H1 (cell line): ENCODE measurements around the gene MEF2C. TPM values are rescaled to one million over a fixed set of nuclear protein-coding genes. Genes with fewer than 3 reads are reported as not detected.

Experiments used
- CTCF ChIA-PET: fragments of 300-600 bp; sonication (Branson Sonifier 250); formaldehyde crosslinking; loops from one replicate; lab custom pipeline; 2021; ENCODE audit not compliant: partially characterized antibody; lab: Charles Lee
- POLR2A ChIA-PET: fragments of 300-600 bp; sonication (Branson Sonifier 250); formaldehyde crosslinking; loops from one replicate; lab custom pipeline; 2021; ENCODE audit warnings: inconsistent platforms; ENCODE audit not compliant: partially characterized antibody; lab: Charles Lee
- DNase-seq, 2 experiments: peaks; one replicate each; pipeline versions ENCODE4 v3.0.0 to v3.0.0-alpha.2; 2010 to 2022; ENCODE audit warnings: low spot score in 2 of 2, low read depth in 1 of 2, mixed read lengths in 1 of 2
- FAIRE-seq: peaks from 2 replicates; lab custom pipeline; 2011; peaks lifted over from hg19 to GRCh38; lab: Jason Lieb, UNC
- H2AFZ ChIP-seq: 2 replicates; pipeline ENCODE4 v1.8.1; 2012; ENCODE audit warnings: low read length, inconsistent platforms
- H2AK5ac ChIP-seq: 2 replicates; pipeline ENCODE4 v1.6.1; 2013; ENCODE audit warnings: low read depth, low read length
- H2BK120ac ChIP-seq: replicated peaks from 2 replicates; pipeline ENCODE3; 2013; ENCODE audit warnings: low read depth, low read length, inconsistent platforms
- H2BK12ac ChIP-seq: 2 replicates; pipeline ENCODE4 v1.6.1; 2013; ENCODE audit warnings: low read depth, low read length
- H2BK15ac ChIP-seq: 2 replicates; pipeline ENCODE4 v1.6.1; 2013; ENCODE audit warnings: low read length
- H2BK20ac ChIP-seq: 2 replicates; pipeline ENCODE4 v1.6.1; 2013; ENCODE audit warnings: low read length
- H2BK5ac ChIP-seq: 2 replicates; pipeline ENCODE4 v1.6.1; 2013; ENCODE audit warnings: low read depth, low read length
- H3K14ac ChIP-seq: 2 replicates; pipeline ENCODE4 v1.6.1; 2013; ENCODE audit warnings: inconsistent platforms; ENCODE audit not compliant: insufficient read length
- H3K18ac ChIP-seq: 2 replicates; pipeline ENCODE4 v1.6.1; 2013; ENCODE audit warnings: low read length; ENCODE audit errors: extremely low read depth
- H3K23ac ChIP-seq: 2 replicates; pipeline ENCODE4 v1.6.1; 2013; ENCODE audit warnings: inconsistent platforms; ENCODE audit not compliant: insufficient read length
- H3K23me2 ChIP-seq: 2 replicates; pipeline ENCODE4 v1.6.1; 2013; ENCODE audit warnings: low read depth, low read length
- H3K27ac ChIP-seq: 2 replicates; pipeline ENCODE4 v1.6.1; 2011; ENCODE audit warnings: low read depth, low read length, inconsistent platforms
- H3K27me3 ChIP-seq, 4 experiments: replicated peaks in 1 of 4; 1 replicate in 1 of 4; 2 replicates in 3 of 4; pipeline versions ENCODE4 v1.6.1 to v1.8.1; 2011 to 2013; ENCODE audit warnings: low read length in 3 of 4, mild to moderate bottlenecking in 3 of 4, inconsistent platforms in 2 of 4, mixed read lengths in 2 of 4, moderate library complexity in 1 of 4; ENCODE audit not compliant: control insufficient read depth in 3 of 4, insufficient read depth in 3 of 4; ENCODE audit errors: extremely low read depth in 1 of 4
- H3K36me3 ChIP-seq, 4 experiments: 2 replicates each; pipeline versions ENCODE4 v1.6.1 to v1.8.1; 2011 to 2013; ENCODE audit warnings: mild to moderate bottlenecking in 4 of 4, low read length in 3 of 4, moderate library complexity in 2 of 4, control low read depth in 1 of 4, inconsistent platforms in 1 of 4; ENCODE audit not compliant: insufficient read depth in 4 of 4, control insufficient read depth in 2 of 4
- H3K4ac ChIP-seq: replicated peaks from 2 replicates; pipeline ENCODE3; 2013; ENCODE audit warnings: low read length, low read depth, mixed read lengths, inconsistent platforms; ENCODE audit not compliant: insufficient read length
- H3K4me1 ChIP-seq, 4 experiments: replicated peaks in 1 of 4; 1 replicate in 1 of 4; 2 replicates in 3 of 4; pipeline versions ENCODE4 v1.6.1 to v1.8.1; 2011 to 2013; ENCODE audit warnings: low read length in 3 of 4, inconsistent platforms in 2 of 4, mixed read lengths in 1 of 4; ENCODE audit not compliant: insufficient read depth in 4 of 4, control insufficient read depth in 3 of 4
- H3K4me2 ChIP-seq, 2 experiments: 2 replicates each; pipeline versions ENCODE4 v1.6.1 to v1.8.1; 2011 to 2013; ENCODE audit warnings: low read depth in 2 of 2, low read length in 2 of 2, control low read depth in 1 of 2, inconsistent platforms in 1 of 2, mild to moderate bottlenecking in 1 of 2; ENCODE audit not compliant: insufficient read depth in 1 of 2
- H3K4me3 ChIP-seq, 4 experiments: fragments of 200-600, 300-600 bp in 1 of 4; sonication (generic), shearing (Covaris generic), sonication (Bioruptor Twin) in 1 of 4; 2 replicates each; pipeline versions ENCODE4 v1.5.1 to v1.8.1; 2011 to 2016; ENCODE audit warnings: low read length in 4 of 4, low read depth in 3 of 4, control low read depth in 2 of 4, inconsistent platforms in 2 of 4, mild to moderate bottlenecking in 2 of 4, mixed read lengths in 1 of 4, moderate library complexity in 1 of 4; ENCODE audit not compliant: insufficient read depth in 2 of 4; ENCODE audit errors: extremely low read depth in 1 of 4
- H3K56ac ChIP-seq: replicated peaks from 2 replicates; pipeline ENCODE3; 2013; ENCODE audit warnings: low read depth, mild to moderate bottlenecking, mixed read lengths, low read length, inconsistent platforms; ENCODE audit not compliant: insufficient read length
- H3K79me1 ChIP-seq: 2 replicates; pipeline ENCODE4 v1.6.1; 2013; ENCODE audit warnings: low read depth, low read length, control low read depth
- H3K79me2 ChIP-seq, 2 experiments: 2 replicates each; pipeline versions ENCODE4 v1.6.1 to v1.8.1; 2012 to 2013; ENCODE audit warnings: low read length in 2 of 2, mild to moderate bottlenecking in 2 of 2, inconsistent platforms in 1 of 2; ENCODE audit not compliant: insufficient read depth in 2 of 2, control insufficient read depth in 1 of 2
- H3K9ac ChIP-seq, 4 experiments: replicated peaks in 1 of 4; 1 replicate in 1 of 4; 2 replicates in 3 of 4; pipeline versions ENCODE4 v1.6.1 to v1.8.1; 2011 to 2013; ENCODE audit warnings: low read depth in 3 of 4, low read length in 3 of 4, control low read depth in 2 of 4, mild to moderate bottlenecking in 2 of 4, moderate library complexity in 2 of 4, inconsistent platforms in 1 of 4; ENCODE audit errors: extremely low read depth in 1 of 4
- H3K9me3 ChIP-seq, 2 experiments: 2 replicates each; pipeline versions ENCODE4 v1.6.1 to v1.8.1; 2012 to 2013; ENCODE audit warnings: mild to moderate bottlenecking in 2 of 2, moderate library complexity in 2 of 2, control low read depth in 1 of 2, inconsistent platforms in 1 of 2, low read depth in 1 of 2, low read length in 1 of 2, mixed read lengths in 1 of 2; ENCODE audit not compliant: insufficient read depth in 2 of 2
- H4K20me1 ChIP-seq, 2 experiments: replicated peaks in 1 of 2; 2 replicates each; pipeline versions ENCODE3 to v1.8.1; 2011 to 2013; ENCODE audit warnings: inconsistent platforms in 2 of 2, low read length in 2 of 2, mild to moderate bottlenecking in 1 of 2; ENCODE audit not compliant: insufficient read depth in 2 of 2, control insufficient read depth in 1 of 2
- H4K5ac ChIP-seq: 2 replicates; pipeline ENCODE4 v1.6.1; 2013; ENCODE audit warnings: low read length, low read depth, mixed read lengths, inconsistent platforms; ENCODE audit not compliant: insufficient read length
- H4K8ac ChIP-seq: 2 replicates; pipeline ENCODE4 v1.8.0; 2013; ENCODE audit warnings: mild to moderate bottlenecking, moderate library complexity, low read length, inconsistent platforms; ENCODE audit not compliant: insufficient read depth; ENCODE audit errors: extremely low read depth
- H4K91ac ChIP-seq: replicated peaks from 2 replicates; pipeline ENCODE3; 2013; ENCODE audit warnings: low read length, mixed read lengths, inconsistent platforms; ENCODE audit not compliant: insufficient read length
- GABPA ChIP-seq: IDR thresholded peaks from 2 replicates; pipeline ENCODE4 v1.6.1; 2011; ENCODE audit warnings: mild to moderate bottlenecking, low read length, moderate library complexity, borderline replicate concordance; ENCODE audit not compliant: insufficient read depth
- RAD21 ChIP-seq, 2 experiments: IDR thresholded peaks in 1 of 2; conservative IDR thresholded peaks in 1 of 2; 2 replicates each; pipeline ENCODE4 v1.6.1; 2011; ENCODE audit warnings: low read depth in 2 of 2, low read length in 2 of 2, improper control_type of control experiment in 1 of 2, inconsistent platforms in 1 of 2, mild to moderate bottlenecking in 1 of 2, moderate library complexity in 1 of 2
- RNF2 ChIP-seq: fragments of 200-900, 300-1000 bp; sonication (generic); IDR thresholded peaks from 2 replicates; pipeline ENCODE4 v1.7.1; 2016; ENCODE audit warnings: borderline replicate concordance, low read depth, mild to moderate bottlenecking, antibody characterized with exemption, low read length; ENCODE audit not compliant: poor library complexity, severe bottlenecking; ENCODE audit errors: missing control alignments
- SAP30 ChIP-seq: fragments of 300-600 bp; sonication (generic); IDR thresholded peaks from 2 replicates; pipeline ENCODE4 v1.7.1; 2012; ENCODE audit warnings: low read length, moderate library complexity, mild to moderate bottlenecking, inconsistent platforms; ENCODE audit not compliant: insufficient read depth, insufficient replicate concordance
- SUZ12 ChIP-seq: fragments of 200-600 bp; sonication (generic); IDR thresholded peaks from 2 replicates; pipeline ENCODE4 v1.6.1; 2012; ENCODE audit warnings: mild to moderate bottlenecking, inconsistent platforms, low read length, moderate library complexity, mixed read lengths
- TCF12 ChIP-seq: IDR thresholded peaks from 2 replicates; pipeline ENCODE4 v1.6.1; 2011; ENCODE audit warnings: low read depth, mild to moderate bottlenecking, low read length
- WGBS, 2 experiments: shearing (Covaris generic) in 1 of 2; methylation state at CpG; one replicate each; pipeline versions ENCODE4 v1.1.6 to v1.1.7; 2013 to 2015; ENCODE audit warnings: low lambda C conversion rate in 2 of 2, mixed read lengths in 2 of 2, inconsistent platforms in 1 of 2, low coverage in 1 of 2, missing lambda C conversion rate in 1 of 2; ENCODE audit not compliant: insufficient replicate concordance in 2 of 2, insufficient coverage in 1 of 2, insufficient read length in 1 of 2; ENCODE audit errors: extremely low coverage in 1 of 2, missing lambda C conversion rate in 1 of 2; 5-methylcytosine and 5-hydroxymethylcytosine counted together
- polyA plus RNA-seq, 7 experiments: library from polyadenylated mRNA; depleted of rRNA in 3 of 7; stranded (reverse) in 5 of 7; unstranded in 2 of 7; fragments of >200 nt in 5 of 7; fragments of 200-250 nt in 2 of 7; gene quantifications; 1 replicate in 5 of 7; 2 replicates in 1 of 7; 4 replicates in 1 of 7; pipeline versions ENCODE4 v1.2.1 to v1.2.3, GENCODE V29; 2011 to 2013; ENCODE audit warnings: missing spikeins in 2 of 7, mixed read lengths in 2 of 7
- total RNA-seq: library from RNA; stranded (reverse); fragmentation: NEBNext Ultra II Directional; extraction: Animal tissue kit (Norgen Biotek cat#: 25700); gene quantifications from 2 replicates; pipeline ENCODE4 v1.2.1, GENCODE V29; 2021

The MEF2C gene
- total and polyA plus RNA-seq, 2 of the 8 experiments (the other 6 are each of a cell fraction or from before 2014, with no cell fraction given): 0.59 to 0.99 TPM

DNA sequence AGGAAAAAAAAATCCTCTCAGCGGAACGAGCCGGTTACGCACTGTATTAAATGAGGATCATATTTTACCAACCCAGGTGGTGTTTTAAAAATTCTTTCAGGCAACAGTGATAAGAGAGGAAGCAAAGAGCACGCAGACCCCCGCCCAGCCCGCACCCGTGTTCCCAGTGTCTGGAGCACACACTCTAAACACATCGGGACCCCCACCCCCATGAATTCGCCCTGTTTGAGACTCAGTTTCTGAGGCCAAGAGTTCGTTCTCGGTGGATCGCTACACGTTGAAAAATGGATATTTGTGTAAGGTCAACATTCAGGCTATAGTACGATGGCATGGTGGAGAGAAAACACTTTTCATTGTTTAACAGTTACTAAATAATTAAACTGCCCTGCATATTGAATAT lies 196.3 kb downstream of the MEF2C start:
- CTCF ChIA-PET: no interaction called here
- no peak for DNase-seq
- Histone ChIP-seq H3K23ac (no peak overlapping the region), H3K4me1 (peaks cover 16 to 28% (median 23%) of the 10 kb centered on the region in 4 experiments), H4K91ac (no peak overlapping the region), H4K20me1 (peaks cover 5 to 15% of the 10 kb centered on the region in 2 experiments), H3K23me2 (peaks cover 13% of the 10 kb centered on the region), H3K4me3 (no peak overlapping the region), H2BK20ac (no peak overlapping the region), H3K56ac (no peak overlapping the region), H2AK5ac (no peak overlapping the region), H3K4ac (no peak overlapping the region), H4K8ac (no peak overlapping the region), H2BK12ac (no peak overlapping the region), H2AFZ (no peak overlapping the region), H3K27me3 (peaks cover 86 to 99% (median 93%) of the 10 kb centered on the region in 4 experiments), H3K79me1 (no peaks in the 10 kb centered on the region), H3K9ac (no peak overlapping the region), H3K14ac (no peak overlapping the region), H3K79me2 (no peaks in the 10 kb centered on the region), H2BK120ac (no peak overlapping the region), H3K27ac (no peak overlapping the region), H4K5ac (no peak overlapping the region), H2BK15ac (no peak overlapping the region), H3K4me2 (no peak overlapping the region; a peak in 1 of 4 replicates), H3K36me3 (no peaks in the 10 kb centered on the region), H2BK5ac (no peak overlapping the region), H3K9me3 (no peaks in the 10 kb centered on the region), H3K18ac (no peak overlapping the region)
- POLR2A ChIA-PET: no interaction called here
- TF ChIP-seq RAD21 (IDR thresholded peaks at IDR 0.05 in 1 of 2, conservative IDR thresholded peaks at IDR 0.05 in 1 of 2; ENCODE audit: low read depth in 2 of 2, low read length in 2 of 2) (no peak), SUZ12 (0 out of 2 replicates have a peak, but pooled peaks have one; percentile 3), TCF12 (0 out of 2 replicates have a peak, but pooled peaks have one; percentile 3), GABPA (no peak), RNF2 (peak; percentile 96), SAP30 (no peak)
- no peak for FAIRE-seq
- WGBS, 2 experiments: 10% methylated on average over 15 of the region's 15 CpGs; no CpG with 5 or more reads in 1 of the 2 experiments
